ENCODE measurements around the gene TTLL11. TPM values are rescaled to one million over a fixed set of nuclear protein-coding genes. Genes with fewer than 3 reads are reported as not detected.
"Not testable (repeated sequence)": the region's sequence is repeated elsewhere in the genome, so short reads cannot be mapped to it uniquely, and the experiment has no call there.

Gene TTLL11
- total RNA-seq, 2 experiments from 2014 or later = 0.56 to 1.4 TPM

DNA sequence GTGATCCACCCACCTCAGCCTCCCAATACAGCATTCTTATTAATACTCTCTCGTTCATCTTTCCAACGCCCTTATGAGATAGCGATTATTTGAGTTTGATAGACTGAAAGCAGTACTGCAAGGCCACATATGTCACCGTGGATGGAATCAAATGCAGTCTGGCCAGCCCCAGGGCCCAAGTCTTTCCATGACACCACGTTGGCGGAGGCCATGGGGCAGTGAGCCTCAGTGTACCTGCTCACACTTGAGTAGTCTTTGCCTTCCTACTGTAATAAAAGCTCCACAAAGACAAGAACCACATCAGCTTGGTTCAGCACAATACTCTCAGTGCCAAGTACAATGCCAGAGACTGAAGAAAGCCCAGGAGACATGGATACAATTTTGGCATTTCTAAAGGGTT lies 88.5 kb downstream of the TTLL11 start:
- TF ChIP-seq, protein P1, sequence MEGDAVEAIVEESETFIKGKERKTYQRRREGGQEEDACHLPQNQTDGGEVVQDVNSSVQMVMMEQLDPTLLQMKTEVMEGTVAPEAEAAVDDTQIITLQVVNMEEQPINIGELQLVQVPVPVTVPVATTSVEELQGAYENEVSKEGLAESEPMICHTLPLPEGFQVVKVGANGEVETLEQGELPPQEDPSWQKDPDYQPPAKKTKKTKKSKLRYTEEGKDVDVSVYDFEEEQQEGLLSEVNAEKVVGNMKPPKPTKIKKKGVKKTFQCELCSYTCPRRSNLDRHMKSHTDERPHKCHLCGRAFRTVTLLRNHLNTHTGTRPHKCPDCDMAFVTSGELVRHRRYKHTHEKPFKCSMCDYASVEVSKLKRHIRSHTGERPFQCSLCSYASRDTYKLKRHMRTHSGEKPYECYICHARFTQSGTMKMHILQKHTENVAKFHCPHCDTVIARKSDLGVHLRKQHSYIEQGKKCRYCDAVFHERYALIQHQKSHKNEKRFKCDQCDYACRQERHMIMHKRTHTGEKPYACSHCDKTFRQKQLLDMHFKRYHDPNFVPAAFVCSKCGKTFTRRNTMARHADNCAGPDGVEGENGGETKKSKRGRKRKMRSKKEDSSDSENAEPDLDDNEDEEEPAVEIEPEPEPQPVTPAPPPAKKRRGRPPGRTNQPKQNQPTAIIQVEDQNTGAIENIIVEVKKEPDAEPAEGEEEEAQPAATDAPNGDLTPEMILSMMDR (IDR thresholded peaks at IDR 0.05) = no peak
- H3K36me3 Mint-ChIP-seq (ENCODE audit: low read depth) = no peaks in the 10 kb centered on the region
- peaks cover 2% of the 10 kb centered on the region for H3K4me1 Mint-ChIP-seq (ENCODE audit: low read depth)
- ATAC-seq (no peak), DNase-seq (no peak)
- ChIA-PET CTCF (interaction anchor here (1.3 kb wide), 1 partner anchor 11 kb away, joined by 4 read pairs; no protein-coding TSS in a partner anchor), POLR2A (no interaction called here)
- intact Hi-C loops (cut with micrococcal nuclease) = no loop called here
- no peaks in the 10 kb centered on the region for H3K27me3 Mint-ChIP-seq
- no peak overlapping the region for H3K27ac Mint-ChIP-seq
- H3K9me3 Mint-ChIP-seq = no peaks in the 10 kb centered on the region
- H3K4me3 Mint-ChIP-seq = no peak overlapping the region

DNA sequence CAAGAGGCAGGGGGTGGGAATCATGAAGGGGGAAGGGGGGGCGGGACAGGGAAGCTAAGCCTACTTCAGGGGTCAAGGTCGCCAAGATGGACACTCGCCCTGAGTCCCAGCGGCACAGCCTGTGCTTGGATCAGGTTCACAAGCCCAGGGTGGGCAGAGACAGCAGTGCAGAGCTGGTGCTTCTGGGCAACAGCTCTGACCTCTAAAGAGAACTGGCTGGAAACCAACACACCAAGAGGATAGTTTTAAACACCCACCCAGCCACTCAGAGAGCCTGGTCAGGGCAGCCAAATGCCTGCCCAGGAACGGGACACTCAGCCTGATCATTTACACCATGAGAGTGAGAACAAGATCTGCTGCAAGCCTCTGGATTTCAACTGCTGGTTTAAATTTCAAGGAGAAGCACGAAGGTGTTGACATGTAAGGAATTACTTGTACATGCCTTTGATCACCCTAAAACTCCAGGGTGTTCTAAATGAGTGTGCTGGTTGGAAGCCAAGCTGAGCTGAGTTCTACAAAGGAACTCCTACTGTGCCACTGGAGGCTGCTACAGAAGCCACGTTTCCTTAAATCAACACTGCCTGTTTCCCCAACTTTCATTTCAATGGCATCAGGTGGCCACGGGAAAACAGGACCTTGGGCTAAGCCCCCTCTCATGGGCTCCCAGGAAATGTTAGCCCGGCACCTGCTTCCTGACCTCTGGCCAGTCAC lies 91.5 kb downstream of the TTLL11 start:
- ATAC-seq = no peak
- no peaks in the 10 kb centered on the region for H3K36me3 Mint-ChIP-seq (ENCODE audit: low read depth)
- no peak for DNase-seq
- ChIA-PET POLR2A (no interaction called here), CTCF (interaction anchor here (1.5 kb wide), 1 partner anchor 11 kb away, joined by 3 read pairs; no protein-coding TSS in a partner anchor)
- intact Hi-C loops (cut with micrococcal nuclease) = no loop called here
- H3K27me3 Mint-ChIP-seq = no peaks in the 10 kb centered on the region
- peaks cover 6% of the 10 kb centered on the region for H3K4me1 Mint-ChIP-seq (ENCODE audit: low read depth)
- no peak overlapping the region for H3K27ac Mint-ChIP-seq
- TF ChIP-seq, protein P1 (IDR thresholded peaks at IDR 0.05) = no peak
- no peak overlapping the region for H3K4me3 Mint-ChIP-seq
- H3K9me3 Mint-ChIP-seq = no peaks in the 10 kb centered on the region

DNA sequence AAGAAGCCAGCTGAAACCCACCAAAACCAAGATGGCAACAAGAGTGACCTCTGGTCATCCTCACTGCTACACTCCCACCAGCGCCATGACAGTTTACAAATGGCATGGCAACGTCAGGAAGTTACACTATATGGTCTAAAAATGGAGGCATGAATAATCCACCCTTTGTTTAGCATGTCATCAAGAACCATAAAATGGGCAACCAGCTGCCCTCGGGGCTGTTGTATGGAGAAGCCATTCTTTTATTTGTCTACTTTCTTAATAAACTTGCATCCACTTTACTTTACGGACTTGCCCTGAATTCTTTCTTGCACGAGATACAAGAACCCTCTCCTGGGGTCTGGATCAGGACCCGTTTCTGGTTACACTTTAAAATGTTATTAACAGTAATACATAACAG lies 92.6 kb downstream of the TTLL11 start:
- DNase-seq, POLR2A ChIA-PET: not testable (repeated sequence)

DNA sequence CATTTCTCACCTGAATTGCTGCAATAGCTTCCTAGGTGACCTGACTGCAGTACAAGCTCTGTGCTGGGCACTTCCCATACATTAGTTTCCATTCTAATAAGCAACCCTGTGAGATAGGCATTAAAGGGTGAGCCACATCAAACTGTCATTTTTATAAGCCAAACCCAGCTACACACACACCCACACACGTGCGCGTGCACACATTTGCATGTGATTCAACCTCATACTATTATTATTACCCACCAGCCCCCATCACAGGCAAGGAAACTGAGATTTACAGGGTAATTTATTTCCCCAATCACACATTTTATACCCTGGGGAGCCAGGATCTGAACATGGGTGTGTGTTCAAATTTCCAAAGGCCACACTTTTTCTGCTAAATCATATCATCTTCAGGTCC lies 93.6 kb downstream of the TTLL11 start:
- no peak overlapping the region for H3K27ac Mint-ChIP-seq
- peaks cover 6% of the 10 kb centered on the region for H3K4me1 Mint-ChIP-seq (ENCODE audit: low read depth)
- intact Hi-C loops (cut with micrococcal nuclease) = no loop called here
- TF ChIP-seq, protein P1 (IDR thresholded peaks at IDR 0.05) = no peak
- H3K27me3 Mint-ChIP-seq = no peaks in the 10 kb centered on the region
- no peak overlapping the region for H3K4me3 Mint-ChIP-seq
- ATAC-seq = peak; percentile 47
- H3K36me3 Mint-ChIP-seq (ENCODE audit: low read depth) = no peaks in the 10 kb centered on the region
- DNase-seq = peak; percentile 42
- ChIA-PET POLR2A (no interaction called here), CTCF (no interaction called here)
- H3K9me3 Mint-ChIP-seq = no peaks in the 10 kb centered on the region

More for the DNA sequence above, 92.6 kb downstream of the TTLL11 start:
- intact Hi-C loops (cut with micrococcal nuclease); ATAC-seq; H3K27me3 Mint-ChIP-seq; H3K9me3 Mint-ChIP-seq; CTCF ChIA-PET; H3K27ac Mint-ChIP-seq; H3K4me3 Mint-ChIP-seq; H3K36me3 Mint-ChIP-seq (ENCODE audit: low read depth); H3K4me1 Mint-ChIP-seq (ENCODE audit: low read depth): not testable (repeated sequence)

DNA sequence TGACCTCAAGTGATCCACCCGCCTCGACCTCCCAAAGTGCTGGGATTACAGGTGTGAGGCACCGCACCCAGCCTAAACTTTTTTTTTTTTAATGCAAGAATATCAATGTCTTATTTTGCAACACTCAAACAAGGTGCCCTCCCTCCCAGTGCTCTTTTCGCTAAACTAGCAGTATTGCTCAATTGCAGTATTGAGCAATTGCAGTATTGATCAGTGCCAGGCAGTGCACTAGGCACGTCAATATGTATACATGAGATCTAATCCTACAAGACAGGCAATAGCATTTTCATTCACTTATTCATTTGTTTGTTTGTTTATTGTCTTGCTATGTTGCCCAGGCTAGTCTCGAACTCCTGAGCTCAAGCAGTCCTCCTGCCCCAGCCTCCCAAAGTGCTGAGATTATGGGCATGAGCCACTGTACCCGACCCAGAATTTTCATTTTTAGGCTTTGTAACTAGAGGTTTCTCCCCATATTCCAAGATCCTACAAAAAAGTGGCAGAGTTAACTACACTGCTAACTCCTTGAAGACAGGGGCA lies 94.5 kb downstream of the TTLL11 start:
- peaks cover 6% of the 10 kb centered on the region for H3K4me1 Mint-ChIP-seq (ENCODE audit: low read depth)
- H3K27me3 Mint-ChIP-seq = no peaks in the 10 kb centered on the region
- no peaks in the 10 kb centered on the region for H3K36me3 Mint-ChIP-seq (ENCODE audit: low read depth)
- no peak overlapping the region for H3K27ac Mint-ChIP-seq
- POLR2A ChIA-PET = no interaction called here
- no peak for ATAC-seq
- CTCF ChIA-PET = no interaction called here
- H3K9me3 Mint-ChIP-seq = no peaks in the 10 kb centered on the region
- no peak overlapping the region for H3K4me3 Mint-ChIP-seq
- intact Hi-C loops (cut with micrococcal nuclease) = no loop called here
- no peak for DNase-seq
- TF ChIP-seq, protein P1 (IDR thresholded peaks at IDR 0.05) = no peak

Data from activated CD8-positive, alpha-beta T cell treated with anti-CD3 and anti-CD28 coated beads for 36 hours (primary cell).